T-helper 17 cell (primary cell): Measurements from ENCODE around the gene YIPF6. TPM values are rescaled to one million over a fixed set of nuclear protein-coding genes. Genes with fewer than 3 reads are reported as not detected.
"Not testable (repeated sequence)": the region's sequence is repeated elsewhere in the genome, so short reads cannot be mapped to it uniquely, and the experiment has no call there.

Source experiments
- ATAC-seq: fragments of 150-1000 bp; cut with Tn5 transposase; 2 replicates; pipeline ENCODE4 v1.10.0; 2021; ENCODE audit warnings: mild to moderate bottlenecking, moderate library complexity
- DNase-seq, 3 donors: peaks; one replicate each; pipeline versions ENCODE4 v3.0.0 to v3.0.0-alpha.2; 2020 to 2021
- H3K9me3 ChIP-seq: one replicate; pipeline ENCODE4 v1.7.0; 2013; ENCODE audit warnings: low read length, mild to moderate bottlenecking; ENCODE audit not compliant: control insufficient read depth, poor library complexity, severe bottlenecking
- H3K27ac Mint-ChIP-seq: one replicate; pipeline ENCODE4 v1.8.0; 2022; ENCODE audit warnings: mild to moderate bottlenecking, moderate library complexity, mixed read lengths
- H3K27me3 Mint-ChIP-seq: one replicate; pipeline ENCODE4 v1.8.0; 2022; ENCODE audit warnings: mixed read lengths
- H3K36me3 Mint-ChIP-seq: one replicate; pipeline ENCODE4 v1.8.0; 2022; ENCODE audit warnings: low read depth, mixed read lengths
- H3K4me1 Mint-ChIP-seq: one replicate; pipeline ENCODE4 v1.8.0; 2022; ENCODE audit warnings: mild to moderate bottlenecking, mixed read lengths
- H3K4me3 Mint-ChIP-seq: one replicate; pipeline ENCODE4 v1.8.0; 2022; ENCODE audit warnings: mild to moderate bottlenecking, moderate library complexity, mixed read lengths
- total RNA-seq, 4 donors: library from RNA in 2 of 4; stranded (reverse) in 2 of 4; gene quantifications; one replicate each; pipeline ENCODE4 v1.2.3 and lab custom pipeline; 2022 to 2026

The YIPF6 gene, protein sequence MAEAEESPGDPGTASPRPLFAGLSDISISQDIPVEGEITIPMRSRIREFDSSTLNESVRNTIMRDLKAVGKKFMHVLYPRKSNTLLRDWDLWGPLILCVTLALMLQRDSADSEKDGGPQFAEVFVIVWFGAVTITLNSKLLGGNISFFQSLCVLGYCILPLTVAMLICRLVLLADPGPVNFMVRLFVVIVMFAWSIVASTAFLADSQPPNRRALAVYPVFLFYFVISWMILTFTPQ
- 10 to 100 TPM; 14.4 to 16.5 TPM for total RNA-seq
- total RNA-seq (lab: John Stamatoyannopoulos, UW) = 23.3 to 29.8 reads per million in 2 donors

DNA sequence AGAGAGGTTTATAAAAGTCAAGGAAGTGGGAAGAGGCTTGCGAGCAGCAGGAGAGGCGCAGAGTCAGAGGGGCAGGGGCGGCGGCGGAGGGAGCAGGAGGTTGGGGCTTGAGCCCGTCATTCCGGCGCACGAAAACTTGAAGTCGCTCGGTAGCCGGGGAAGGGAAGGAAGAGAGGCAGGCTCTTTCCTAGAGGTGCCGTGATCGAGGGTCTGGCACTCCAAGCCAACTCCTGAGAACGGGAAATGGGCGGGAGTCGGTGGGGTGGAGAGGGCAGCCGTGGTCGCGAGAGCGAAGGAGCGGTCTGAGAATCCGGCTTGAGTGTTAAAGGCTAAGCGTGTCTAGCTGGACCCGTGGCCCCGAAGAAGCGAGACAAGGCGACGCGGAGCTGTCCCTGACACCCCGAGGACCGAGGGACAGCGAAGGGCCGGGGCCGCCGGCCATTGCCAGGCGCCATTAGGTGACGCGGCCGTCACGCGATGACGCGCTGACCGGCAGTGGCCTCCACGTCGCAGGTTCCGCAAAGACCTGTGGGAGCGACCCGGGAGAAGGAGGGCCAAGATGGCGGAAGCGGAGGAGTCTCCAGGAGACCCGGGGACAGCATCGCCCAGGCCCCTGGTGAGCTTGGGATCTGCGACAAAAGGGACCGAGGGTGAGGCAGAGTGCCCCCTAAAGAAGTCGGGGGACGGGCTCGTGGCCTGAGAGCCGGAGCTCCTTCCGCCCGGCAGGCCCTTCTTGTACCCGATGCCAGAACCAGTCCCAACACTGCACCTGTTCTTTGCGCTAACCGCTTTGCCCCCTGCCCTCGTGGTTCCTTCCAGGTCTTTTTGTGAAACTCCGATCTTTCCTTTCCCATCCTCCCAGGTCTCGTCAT, at the start of gene YIPF6:
YIPF6 (plus strand) TSS at position 544 of the 872 bp plus-strand sequence; CDS start at position 560, 16 bp downstream.
- peaks cover 4% of the 10 kb centered on the region for H3K27me3 Mint-ChIP-seq
- ATAC-seq (peak; percentile 86), DNase-seq (peak; percentile 36 to 38 (median 36))
- peaks cover 17% of the 10 kb centered on the region for H3K4me1 Mint-ChIP-seq
- H3K27ac Mint-ChIP-seq = peak within 1 kb of the TSS; percentile 99
- H3K4me3 Mint-ChIP-seq = peak within 1 kb of the TSS; percentile 96
- H3K36me3 Mint-ChIP-seq = peaks cover 3% of the 10 kb centered on the region
- no peaks in the 10 kb centered on the region for H3K9me3 ChIP-seq

DNA sequence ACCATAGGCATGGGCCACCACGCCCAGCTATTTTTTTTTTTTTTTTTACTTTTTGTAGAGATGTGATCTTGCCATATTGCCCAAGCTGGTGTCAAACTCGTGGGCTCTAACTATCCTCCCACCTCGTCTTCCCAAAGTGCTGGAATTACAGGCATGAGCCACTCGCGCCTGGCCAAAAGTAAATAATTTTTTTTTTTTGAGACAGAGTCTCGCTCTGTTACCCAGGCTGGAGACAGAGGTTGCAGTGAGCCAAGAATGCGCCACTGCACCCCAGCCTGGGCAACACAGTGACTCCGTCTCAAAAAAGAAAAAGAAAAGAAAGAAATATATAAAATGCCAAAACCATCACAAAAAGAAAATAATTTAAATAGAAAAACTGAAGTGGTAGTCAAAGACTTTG, 47.1 kb upstream of the YIPF6 start:
- ATAC-seq (no peak), DNase-seq (no peak)
- no peaks in the 10 kb centered on the region for H3K36me3 Mint-ChIP-seq
- H3K9me3 ChIP-seq = no peaks in the 10 kb centered on the region
- H3K27ac Mint-ChIP-seq = no peak overlapping the region
- H3K4me3 Mint-ChIP-seq = no peak overlapping the region
- no peaks in the 10 kb centered on the region for H3K27me3 Mint-ChIP-seq
- no peaks in the 10 kb centered on the region for H3K4me1 Mint-ChIP-seq

DNA sequence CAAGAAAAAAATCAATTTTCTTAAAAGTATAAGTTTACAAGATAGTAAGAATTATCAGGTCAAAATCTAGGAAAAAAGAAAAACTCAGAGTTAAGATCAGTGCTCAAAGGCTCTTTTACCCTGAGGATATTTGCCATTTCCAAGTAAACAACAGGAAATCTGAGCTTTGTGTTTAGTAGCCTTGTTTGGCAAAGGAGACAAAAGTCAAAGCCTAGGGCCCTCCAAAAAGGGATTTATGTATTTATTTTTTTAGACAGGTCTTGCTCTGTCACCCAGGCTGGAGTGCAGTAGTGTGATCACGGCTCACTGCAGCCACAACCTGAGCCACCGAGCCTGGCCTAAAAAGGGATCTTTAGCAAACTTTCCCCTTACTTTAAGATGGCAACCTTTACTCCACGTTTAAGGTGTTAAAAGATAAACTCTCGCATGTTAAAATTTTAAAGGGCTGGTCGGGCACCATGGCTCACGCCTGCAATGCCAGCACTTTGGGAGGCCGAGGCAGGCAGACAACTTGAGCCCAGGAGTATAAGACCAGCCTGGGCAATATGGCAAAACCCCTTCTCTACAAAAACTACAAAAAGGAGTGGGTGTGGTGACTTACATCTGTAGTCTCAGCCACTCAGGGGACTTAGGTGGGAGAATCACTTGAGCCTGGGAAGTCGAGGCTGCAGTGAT, 44.2 kb upstream of the YIPF6 start:
- no peaks in the 10 kb centered on the region for H3K36me3 Mint-ChIP-seq
- H3K4me3 Mint-ChIP-seq = no peak overlapping the region
- ATAC-seq (no peak), DNase-seq (no peak)
- H3K27me3 Mint-ChIP-seq = no peaks in the 10 kb centered on the region
- no peak overlapping the region for H3K27ac Mint-ChIP-seq
- no peaks in the 10 kb centered on the region for H3K4me1 Mint-ChIP-seq
- H3K9me3 ChIP-seq = no peaks in the 10 kb centered on the region

DNA sequence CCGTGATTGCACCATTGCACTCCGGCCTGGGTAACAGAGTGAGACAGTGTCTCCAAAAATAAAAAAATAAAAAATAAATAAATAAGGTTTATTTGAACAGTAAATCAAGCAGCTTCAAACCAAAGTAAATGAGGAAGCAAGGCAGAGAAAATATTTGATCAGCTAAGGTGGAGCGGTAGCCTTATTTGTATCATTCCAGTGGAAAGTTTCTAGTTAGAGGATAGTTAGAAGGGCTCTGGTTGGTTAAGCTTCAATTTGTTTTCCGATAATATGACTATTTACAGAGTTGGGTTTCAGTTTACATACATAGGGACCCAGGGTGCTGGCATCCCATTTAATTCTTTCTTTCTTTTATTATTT, 43.7 kb upstream of the YIPF6 start:
- H3K27me3 Mint-ChIP-seq = no peaks in the 10 kb centered on the region
- no peak overlapping the region for H3K27ac Mint-ChIP-seq
- no peak for DNase-seq
- ATAC-seq = no peak
- no peaks in the 10 kb centered on the region for H3K9me3 ChIP-seq
- no peak overlapping the region for H3K4me3 Mint-ChIP-seq
- no peaks in the 10 kb centered on the region for H3K36me3 Mint-ChIP-seq
- H3K4me1 Mint-ChIP-seq = no peaks in the 10 kb centered on the region

DNA sequence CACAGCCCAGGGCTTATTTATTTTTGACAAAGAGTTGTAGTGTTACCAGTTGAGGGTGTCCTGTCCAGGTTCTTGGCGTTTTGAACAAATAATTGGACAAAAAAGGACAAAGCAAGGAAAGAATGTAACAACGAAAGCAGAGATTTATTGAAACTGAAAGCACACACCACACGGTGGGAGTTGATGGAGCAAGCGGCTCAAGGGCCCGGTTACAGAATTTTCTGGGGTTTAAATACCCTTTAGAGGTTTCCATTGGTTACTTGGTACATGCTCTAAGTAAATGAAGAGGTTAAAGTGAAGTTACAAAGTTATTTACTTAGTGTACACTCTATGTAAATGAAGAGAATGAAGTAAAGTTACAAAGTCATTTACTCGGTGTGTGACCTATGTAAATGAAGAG, 37.8 kb upstream of the YIPF6 start:
- DNase-seq (no peak), ATAC-seq (no peak)
- Mint-ChIP-seq H3K4me3 (no peak overlapping the region), H3K4me1 (no peaks in the 10 kb centered on the region), H3K27me3 (no peaks in the 10 kb centered on the region), H3K27ac (no peak overlapping the region), H3K36me3 (no peaks in the 10 kb centered on the region)
- no peaks in the 10 kb centered on the region for H3K9me3 ChIP-seq

DNA sequence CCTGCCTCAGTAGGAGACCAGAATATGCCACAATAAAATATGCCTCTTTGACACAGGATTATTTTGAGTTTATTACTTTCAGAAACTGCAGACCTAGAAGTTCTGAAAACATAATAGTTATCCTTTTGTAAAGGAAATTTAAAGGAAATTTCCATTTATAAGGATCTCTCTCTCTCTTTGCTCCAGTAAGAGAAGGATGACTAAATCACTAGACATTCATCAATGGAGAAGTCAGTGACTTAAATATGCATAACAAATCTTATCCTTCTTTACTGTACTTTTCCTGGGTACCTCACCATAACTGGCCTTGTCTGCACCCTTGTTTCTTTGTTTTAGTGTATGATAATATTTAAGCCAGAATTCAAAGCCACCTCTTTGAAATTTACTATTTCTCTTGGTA, 37.3 kb upstream of the YIPF6 start:
- ATAC-seq (no peak), DNase-seq (no peak)
- Mint-ChIP-seq H3K36me3 (no peaks in the 10 kb centered on the region), H3K27me3 (no peaks in the 10 kb centered on the region), H3K27ac (no peak overlapping the region), H3K4me1 (no peaks in the 10 kb centered on the region), H3K4me3 (no peak overlapping the region)
- no peaks in the 10 kb centered on the region for H3K9me3 ChIP-seq

DNA sequence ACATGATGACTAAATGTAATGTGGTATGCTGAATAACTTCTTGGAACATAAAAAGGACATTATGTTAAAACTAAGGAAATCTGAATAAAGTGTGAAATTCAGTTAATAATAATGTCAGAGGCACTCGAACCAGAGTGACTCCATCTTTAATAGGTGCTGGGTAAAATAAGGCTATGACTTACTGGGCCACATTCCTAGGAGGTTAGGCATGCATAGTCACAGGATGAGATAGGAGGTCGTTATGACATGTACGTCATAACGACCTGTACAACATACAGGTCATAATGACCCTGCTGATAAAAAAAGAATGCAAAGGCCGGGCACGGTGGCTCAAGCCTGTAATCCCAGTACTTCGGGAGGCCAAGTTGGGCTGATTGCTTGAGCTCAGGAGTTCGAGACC, 36.7 kb upstream of the YIPF6 start:
- Mint-ChIP-seq H3K4me1 (no peaks in the 10 kb centered on the region), H3K27ac (no peak overlapping the region), H3K27me3 (no peaks in the 10 kb centered on the region), H3K4me3 (no peak overlapping the region), H3K36me3 (no peaks in the 10 kb centered on the region)
- no peak for ATAC-seq
- no peak for DNase-seq
- no peaks in the 10 kb centered on the region for H3K9me3 ChIP-seq

DNA sequence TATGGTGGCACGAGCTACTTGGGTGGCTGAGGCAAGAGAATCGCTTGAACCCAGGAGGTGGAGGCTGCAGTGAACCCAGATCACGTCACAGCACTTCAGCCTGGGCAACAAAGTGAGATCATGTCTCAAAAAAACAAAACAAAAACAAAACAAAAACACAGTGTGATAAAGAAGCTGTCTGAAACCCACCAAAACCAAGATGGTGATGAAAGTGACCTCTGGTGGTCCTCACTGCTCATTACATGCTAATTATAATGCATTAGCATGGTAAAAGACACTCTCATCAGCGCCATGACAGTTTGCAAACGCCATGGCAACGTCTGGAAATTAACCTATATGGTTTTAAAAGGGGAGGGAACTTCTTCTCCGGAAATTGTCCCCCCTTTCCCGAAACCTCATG, 36.2 kb upstream of the YIPF6 start:
- no peak overlapping the region for H3K4me3 Mint-ChIP-seq
- no peak overlapping the region for H3K27ac Mint-ChIP-seq
- no peaks in the 10 kb centered on the region for H3K4me1 Mint-ChIP-seq
- H3K27me3 Mint-ChIP-seq = no peaks in the 10 kb centered on the region
- ATAC-seq (peak; percentile 57), DNase-seq (no peak)
- H3K9me3 ChIP-seq = no peaks in the 10 kb centered on the region
- H3K36me3 Mint-ChIP-seq = no peaks in the 10 kb centered on the region

DNA sequence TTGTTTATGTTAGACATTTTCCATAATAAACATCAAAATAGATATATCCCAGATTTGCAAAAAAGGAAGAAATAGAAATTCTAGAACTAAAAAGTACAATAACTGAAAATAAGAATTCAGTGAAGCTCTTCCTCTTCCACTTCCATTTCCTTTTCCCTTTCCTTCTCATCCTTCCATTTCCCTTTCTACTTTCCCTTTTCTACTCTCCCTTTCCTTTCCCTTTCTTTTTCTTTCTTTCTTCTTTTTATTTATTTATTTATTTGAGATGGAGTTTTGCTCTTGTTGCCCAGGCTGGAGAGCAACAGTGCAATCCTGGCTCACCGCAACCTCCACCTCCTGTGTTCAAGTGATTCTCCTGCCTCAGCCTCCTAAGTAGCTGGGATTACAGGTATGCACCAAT, 35.0 kb upstream of the YIPF6 start:
- Mint-ChIP-seq H3K27ac (no peak overlapping the region), H3K4me1 (no peaks in the 10 kb centered on the region), H3K36me3 (no peaks in the 10 kb centered on the region), H3K27me3 (no peaks in the 10 kb centered on the region), H3K4me3 (no peak overlapping the region)
- DNase-seq = no peak
- no peak for ATAC-seq
- H3K9me3 ChIP-seq = no peaks in the 10 kb centered on the region

DNA sequence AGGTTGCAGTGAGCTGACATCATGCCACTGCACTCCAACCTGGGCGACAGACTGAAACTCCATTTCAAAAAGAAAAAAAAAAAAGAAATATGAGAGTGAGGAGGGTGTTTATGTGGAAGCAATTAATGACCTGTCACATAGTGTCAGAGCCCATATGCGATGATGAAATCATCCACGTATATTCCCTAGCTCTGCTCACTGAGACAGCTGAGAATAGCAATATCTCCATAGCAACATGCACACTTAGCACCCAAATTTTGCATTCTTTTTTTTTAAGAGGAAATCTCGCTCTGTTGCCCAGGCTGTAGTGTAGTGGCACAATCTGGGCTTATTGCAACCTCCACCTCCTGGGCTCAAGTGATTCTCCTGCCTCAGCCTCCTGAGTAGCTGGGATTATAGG, 34.1 kb upstream of the YIPF6 start:
- Mint-ChIP-seq H3K27ac (no peak overlapping the region), H3K4me1 (no peaks in the 10 kb centered on the region), H3K27me3 (no peaks in the 10 kb centered on the region), H3K36me3 (no peaks in the 10 kb centered on the region), H3K4me3 (no peak overlapping the region)
- no peak for ATAC-seq
- DNase-seq = no peak
- H3K9me3 ChIP-seq = no peaks in the 10 kb centered on the region

DNA sequence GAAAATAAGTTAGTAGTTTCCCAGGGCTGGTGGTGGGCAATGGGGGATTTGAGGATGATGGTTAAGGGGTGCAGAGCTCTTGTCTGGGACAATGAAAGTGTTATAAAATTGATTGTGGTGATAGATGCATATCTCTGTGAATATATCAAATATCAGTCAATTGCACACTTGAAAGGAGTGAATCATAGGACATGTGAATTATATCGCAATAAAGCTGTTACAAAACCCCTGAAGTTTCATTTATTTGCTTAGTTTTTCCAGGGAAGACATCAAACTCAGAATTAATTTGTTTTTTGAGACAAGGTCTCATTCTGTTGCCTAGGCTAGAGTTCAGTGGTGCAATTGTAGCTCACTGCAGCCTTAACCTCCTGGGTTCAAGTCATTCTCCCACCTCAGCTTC, 17.9 kb upstream of the YIPF6 start:
- no peaks in the 10 kb centered on the region for H3K27me3 Mint-ChIP-seq
- no peak overlapping the region for H3K4me3 Mint-ChIP-seq
- no peak for ATAC-seq
- no peaks in the 10 kb centered on the region for H3K9me3 ChIP-seq
- no peak overlapping the region for H3K27ac Mint-ChIP-seq
- no peaks in the 10 kb centered on the region for H3K36me3 Mint-ChIP-seq
- no peaks in the 10 kb centered on the region for H3K4me1 Mint-ChIP-seq
- DNase-seq = no peak

DNA sequence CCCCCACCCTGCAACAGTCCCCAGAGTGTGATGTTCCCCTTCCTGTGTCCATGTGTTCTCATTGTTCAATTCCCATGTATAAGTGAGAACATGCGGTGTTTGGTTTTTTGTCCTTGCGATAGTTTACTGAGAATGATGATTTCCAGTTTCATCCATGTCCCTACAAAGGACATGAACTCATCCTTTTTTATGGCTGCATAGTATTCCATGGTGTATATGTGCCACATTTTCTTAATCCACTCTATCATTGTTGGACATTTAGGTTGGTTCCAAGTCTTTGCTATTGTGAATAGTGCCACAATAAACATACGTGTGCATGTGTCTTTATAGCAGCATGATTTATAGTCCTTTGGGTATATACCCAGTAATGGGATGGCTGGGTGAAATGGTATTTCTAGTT, 12.7 kb upstream of the YIPF6 start:
- not testable (repeated sequence) for H3K4me1 Mint-ChIP-seq, ATAC-seq, H3K4me3 Mint-ChIP-seq, DNase-seq, H3K36me3 Mint-ChIP-seq, H3K27ac Mint-ChIP-seq, H3K27me3 Mint-ChIP-seq, H3K9me3 ChIP-seq

DNA sequence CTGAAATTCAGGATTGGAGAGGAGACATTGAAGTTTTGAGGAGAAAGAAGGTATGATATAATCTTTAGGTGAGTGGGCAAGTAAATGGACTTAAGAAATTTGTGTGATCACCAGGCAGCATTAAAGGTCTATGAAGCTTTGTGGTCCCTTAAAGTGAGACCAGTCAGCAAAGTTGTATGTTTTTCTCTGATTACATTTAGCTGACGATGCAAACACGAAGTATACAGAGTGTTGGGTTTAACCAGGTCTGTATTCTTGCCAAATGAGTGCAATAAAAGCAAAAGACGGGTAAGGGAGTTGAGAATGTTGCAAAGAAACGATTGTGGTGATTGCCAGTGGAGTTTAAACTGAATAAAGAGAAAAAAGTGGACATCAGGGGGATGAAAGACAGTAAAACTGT, 11.6 kb upstream of the YIPF6 start:
- no peak overlapping the region for H3K27ac Mint-ChIP-seq

More for the DNA sequence above, 11.6 kb upstream of the YIPF6 start:
- ATAC-seq = no peak
- no peaks in the 10 kb centered on the region for H3K9me3 ChIP-seq
- peaks cover 2% of the 10 kb centered on the region for H3K4me1 Mint-ChIP-seq
- no peaks in the 10 kb centered on the region for H3K36me3 Mint-ChIP-seq
- no peak overlapping the region for H3K4me3 Mint-ChIP-seq
- H3K27me3 Mint-ChIP-seq = no peaks in the 10 kb centered on the region
- no peak for DNase-seq
